ENCODE data around the gene CYB561A3. TPM values are rescaled to one million over a fixed set of nuclear protein-coding genes. Genes with fewer than 3 reads are reported as not detected.

Gene CYB561A3
- polyA plus RNA-seq, 2 of the 4 experiments (the other 2 are of a cell fraction), result 50.8 to 56.9 TPM

- WGBS (ENCODE audit: missing lambda C conversion rate), result 78% methylated on average over 6 of the region's 6 CpGs
- ChIA-PET CTCF (interaction anchor here (0.6 to 5.6 kb wide), 7 partner anchors 10 to 416 kb away, joined by 3 to 41 read pairs (median 4); no protein-coding TSS in a partner anchor), POLR2A (interaction anchor here (1.7 kb wide), 1 partner anchor 30 kb away, joined by 6 read pairs; the partner anchor contains the start of genes CYB561A3 and TMEM138)
- Histone ChIP-seq H3K4me1 (peaks cover 35% of the 10 kb centered on the region), H3K4me2 (peak overlapping the region; percentile 79), H3K27ac (peak overlapping the region in 1 of 2 experiments; percentile 93; a peak in 4 of 6 replicates), H3K9me3 (no peaks in the 10 kb centered on the region), H3K4me3 (peak overlapping the region; percentile 96)
- no peak for FAIRE-seq
- TF ChIP-seq RCOR1 (IDR thresholded peaks at IDR 0.05; ENCODE audit: low read depth, low read length), result no peak
- TF ChIP-seq PBX3 (IDR thresholded peaks at IDR 0.05), result no peak
- no peak for ATAC-seq
- DNase-seq (ENCODE audit: low read depth in 1 of 2, low spot score in 1 of 2), result no peak
These were observed 30.0 kb downstream of the CYB561A3 start for GRCh38 chr11:61331651-61332050.

DNA sequence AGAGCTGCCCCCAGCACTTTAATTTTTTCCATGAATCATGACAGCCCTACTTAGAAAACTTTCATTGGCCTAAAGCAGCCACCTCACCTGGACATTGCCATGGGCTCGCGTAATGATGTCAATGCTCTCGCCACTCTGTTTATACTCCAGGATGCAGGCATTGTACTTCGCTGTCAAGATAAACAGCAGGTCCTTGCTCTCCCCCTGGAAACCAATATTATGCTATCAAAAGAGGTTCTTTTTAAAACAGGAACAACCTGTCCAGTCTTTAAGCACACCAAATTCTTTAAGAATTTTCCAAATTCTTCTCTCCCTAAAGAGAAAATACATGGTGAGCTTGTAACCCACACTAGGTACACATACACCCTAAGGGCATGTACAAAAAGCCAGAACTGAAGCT, 31.8 kb downstream of the CYB561A3 start:
- no peak overlapping the region for H3K4me2 ChIP-seq
- 98% methylated on average over 4 of the region's 4 CpGs for WGBS (ENCODE audit: missing lambda C conversion rate)
- FAIRE-seq (no peak), DNase-seq (ENCODE audit: low read depth in 1 of 2, low spot score in 1 of 2) (no peak), ATAC-seq (no peak)
- no peak for TF ChIP-seq ZSCAN20 (CRISPR knock-in tag; IDR thresholded peaks at IDR 0.05)
- TF ChIP-seq HMGXB4 (CRISPR knock-in tag; IDR thresholded peaks at IDR 0.05; ENCODE audit: borderline replicate concordance), result no peak
- TF ChIP-seq MAFK (IDR thresholded peaks at IDR 0.05; ENCODE audit: partially characterized antibody), result no peak
- TF ChIP-seq ZC3H11A (IDR thresholded peaks at IDR 0.05), result no peak
- TF ChIP-seq JUN (IDR thresholded peaks at IDR 0.05), result no peak
- no peak for TF ChIP-seq TP53 (CRISPR knock-in tag; IDR thresholded peaks at IDR 0.05)
- TF ChIP-seq EHF (CRISPR knock-in tag; IDR thresholded peaks at IDR 0.05), result no peak
- no peak for TF ChIP-seq SREBF2 (IDR thresholded peaks at IDR 0.05)
- TF ChIP-seq ELK1 (IDR thresholded peaks at IDR 0.05; ENCODE audit: low read depth, low read length), result no peak
- no peak for TF ChIP-seq FOSL2 (IDR thresholded peaks at IDR 0.05)
- no peak for TF ChIP-seq FOSL2 (CRISPR knock-in tag; IDR thresholded peaks at IDR 0.05)
- TF ChIP-seq, protein P1, sequence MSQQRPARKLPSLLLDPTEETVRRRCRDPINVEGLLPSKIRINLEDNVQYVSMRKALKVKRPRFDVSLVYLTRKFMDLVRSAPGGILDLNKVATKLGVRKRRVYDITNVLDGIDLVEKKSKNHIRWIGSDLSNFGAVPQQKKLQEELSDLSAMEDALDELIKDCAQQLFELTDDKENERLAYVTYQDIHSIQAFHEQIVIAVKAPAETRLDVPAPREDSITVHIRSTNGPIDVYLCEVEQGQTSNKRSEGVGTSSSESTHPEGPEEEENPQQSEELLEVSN (IDR thresholded peaks at IDR 0.05; ENCODE audit: borderline replicate concordance, low read depth), result no peak
- TF ChIP-seq GATA3 (IDR thresholded peaks at IDR 0.05; ENCODE audit: borderline replicate concordance), result no peak
- TF ChIP-seq EP300 (IDR thresholded peaks at IDR 0.05), result no peak
- no peak for TF ChIP-seq PHF8 (IDR thresholded peaks at IDR 0.05; ENCODE audit: borderline replicate concordance, low read depth)
- no peak for TF ChIP-seq HDAC2 (IDR thresholded peaks at IDR 0.05)
- no peak for TF ChIP-seq REST (IDR thresholded peaks at IDR 0.05)
- TF ChIP-seq CHD2 (IDR thresholded peaks at IDR 0.05; ENCODE audit: low read length, partially characterized antibody), result no peak
- TF ChIP-seq ESRRA (IDR thresholded peaks at IDR 0.05; ENCODE audit: borderline replicate concordance, low read length), result no peak
- TF ChIP-seq FOSB (CRISPR knock-in tag; IDR thresholded peaks at IDR 0.05), result no peak
- CTCF ChIA-PET, result interaction anchor here (1.4 to 5.6 kb wide), 2 partner anchors 19 to 56 kb away, joined by 3 to 41 read pairs; no protein-coding TSS in a partner anchor
- H3K4me1 ChIP-seq, result peaks cover 25% of the 10 kb centered on the region
- no peak overlapping the region for H3K27ac ChIP-seq
- POLR2A ChIA-PET, result interaction anchor here (1.5 kb wide), 1 partner anchor 32 kb away, joined by 3 read pairs; the partner anchor contains the start of gene TMEM138
- H3K9me3 ChIP-seq, result no peaks in the 10 kb centered on the region
- no peak overlapping the region for H3K4me3 ChIP-seq

Data from A549 (cell line).